H54 (cell line): Measurements from ENCODE around the gene ACTMAP.
"Not testable (repeated sequence)": the region's sequence is repeated elsewhere in the genome, so short reads cannot be mapped to it uniquely, and the experiment has no call there.

ENCODE experiments used
- DNase-seq: peaks from one replicate; pipeline ENCODE4 v3.0.0; 2011; ENCODE audit warnings: low spot score, mixed read lengths; ENCODE audit not compliant: insufficient read length
- FAIRE-seq: peaks from 3 replicates; lab custom pipeline; 2011; peaks lifted over from hg19 to GRCh38; lab: Jason Lieb, UNC
- POLR2A ChIP-seq: IDR thresholded peaks from 2 replicates; pipeline ENCODE4 v1.6.1; 2011; ENCODE audit warnings: low read depth, mild to moderate bottlenecking, low read length

The ACTMAP gene

GRCh38 chr19:40783711-40784110, 33.4 kb upstream of the ACTMAP start:
- no peak for DNase-seq
- FAIRE-seq = no peak
- no peak for TF ChIP-seq POLR2A

- FAIRE-seq (no peak), DNase-seq (no peak)
- no peak for TF ChIP-seq POLR2A
Measured at GRCh38 chr19:40781140-40781539, 30.9 kb upstream of the ACTMAP start.

- no peak for TF ChIP-seq POLR2A
- DNase-seq (no peak), FAIRE-seq (no peak)
Measured at GRCh38 chr19:40780582-40780981, 30.3 kb upstream of the ACTMAP start.

DNA sequence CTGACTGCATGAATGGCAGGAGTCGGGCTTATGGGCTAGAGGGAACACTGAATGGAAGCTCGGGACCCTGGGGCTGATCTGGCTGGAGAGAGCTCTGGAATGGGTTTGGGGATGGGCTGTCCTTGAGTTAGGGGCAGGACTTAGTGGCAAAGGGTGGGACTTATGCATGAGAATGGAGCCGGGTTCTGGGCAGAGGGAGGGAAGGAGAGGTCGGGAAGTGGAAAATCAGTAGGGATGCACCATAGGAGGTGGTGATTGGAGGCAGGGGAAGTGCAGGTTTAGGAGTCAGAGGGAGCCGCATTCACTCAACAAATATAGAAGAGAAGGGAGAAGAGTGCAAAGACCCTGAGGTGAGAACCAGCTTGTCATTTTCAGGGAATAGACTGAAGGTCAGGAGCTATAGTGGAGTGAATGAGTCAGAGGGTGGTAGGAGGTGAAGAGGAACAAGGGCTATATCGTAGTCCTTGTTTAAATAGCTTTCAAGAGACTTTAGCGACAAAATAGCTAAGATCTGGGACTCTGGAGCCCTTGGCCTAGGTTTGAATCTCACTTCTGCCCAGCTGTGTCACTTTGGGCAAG, 28.5 kb upstream of the ACTMAP start:
- no peak for TF ChIP-seq POLR2A
- FAIRE-seq (no peak), DNase-seq (peak; percentile 62)

DNA sequence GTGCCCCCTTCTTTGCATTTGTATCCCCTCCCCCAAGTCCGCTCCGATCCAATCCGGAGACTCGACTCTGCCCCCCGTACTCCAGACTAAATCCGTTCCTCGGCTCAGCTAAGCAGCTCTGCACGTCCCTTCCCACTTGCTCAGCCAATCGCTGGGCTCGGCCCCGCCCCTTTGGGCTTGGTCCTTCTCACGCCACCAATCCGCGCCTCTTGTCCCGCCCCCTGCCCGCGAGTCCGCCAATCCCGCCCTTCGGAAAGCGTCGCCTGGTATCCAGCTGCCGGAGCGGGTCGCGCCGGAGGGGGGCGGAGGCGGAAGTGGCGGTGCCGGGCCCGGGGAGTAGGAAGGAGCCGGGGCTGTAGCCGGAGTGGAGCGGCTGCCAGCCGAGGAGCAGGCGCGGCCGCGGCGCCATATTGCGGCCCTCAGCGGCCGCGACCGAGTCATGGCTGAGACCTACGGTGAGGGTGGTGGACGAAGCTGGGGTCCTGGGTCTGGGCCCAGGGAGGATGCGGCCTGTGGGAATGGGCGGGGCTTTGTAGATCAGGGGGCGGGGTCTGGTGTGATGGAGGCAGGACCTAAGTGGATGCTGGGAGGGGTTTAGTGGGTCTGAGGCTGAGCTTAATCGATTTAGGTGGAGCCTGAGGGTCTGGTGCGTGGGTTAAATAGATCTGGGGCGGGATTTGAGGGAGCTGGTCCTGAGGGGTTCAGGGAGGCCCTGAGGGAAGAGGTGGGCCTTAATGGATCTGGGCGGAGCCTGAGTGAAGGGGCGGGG, 27.8 kb upstream of the ACTMAP start, which contains the start of gene RAB4B:
TSS of gene RAB4B (plus strand) at position 311 of the 769 bp plus-strand sequence. CDS start at position 440, 129 bp downstream.
- peak; percentile 97 for DNase-seq
- peak; percentile 32 for TF ChIP-seq POLR2A
- peak; percentile 48 for FAIRE-seq

GRCh38 chr19:40777645-40777936, 27.3 kb upstream of the ACTMAP start:
- no peak for TF ChIP-seq POLR2A

GRCh38 chr19:40776932-40777644, 26.8 kb upstream of the ACTMAP start:
- peak; percentile 89 for DNase-seq
- peak; percentile 45 for FAIRE-seq
- no peak for TF ChIP-seq POLR2A

More at GRCh38 chr19:40777645-40777936, 27.3 kb upstream of the ACTMAP start:
- no peak for DNase-seq
- no peak for FAIRE-seq

GRCh38 chr19:40776364-40776763, 26.1 kb upstream of the ACTMAP start:
- DNase-seq (no peak), FAIRE-seq (no peak)
- TF ChIP-seq POLR2A = no peak

GRCh38 chr19:40775632-40776022, 25.4 kb upstream of the ACTMAP start:
- no peak for TF ChIP-seq POLR2A
- FAIRE-seq (no peak), DNase-seq (no peak)

DNA sequence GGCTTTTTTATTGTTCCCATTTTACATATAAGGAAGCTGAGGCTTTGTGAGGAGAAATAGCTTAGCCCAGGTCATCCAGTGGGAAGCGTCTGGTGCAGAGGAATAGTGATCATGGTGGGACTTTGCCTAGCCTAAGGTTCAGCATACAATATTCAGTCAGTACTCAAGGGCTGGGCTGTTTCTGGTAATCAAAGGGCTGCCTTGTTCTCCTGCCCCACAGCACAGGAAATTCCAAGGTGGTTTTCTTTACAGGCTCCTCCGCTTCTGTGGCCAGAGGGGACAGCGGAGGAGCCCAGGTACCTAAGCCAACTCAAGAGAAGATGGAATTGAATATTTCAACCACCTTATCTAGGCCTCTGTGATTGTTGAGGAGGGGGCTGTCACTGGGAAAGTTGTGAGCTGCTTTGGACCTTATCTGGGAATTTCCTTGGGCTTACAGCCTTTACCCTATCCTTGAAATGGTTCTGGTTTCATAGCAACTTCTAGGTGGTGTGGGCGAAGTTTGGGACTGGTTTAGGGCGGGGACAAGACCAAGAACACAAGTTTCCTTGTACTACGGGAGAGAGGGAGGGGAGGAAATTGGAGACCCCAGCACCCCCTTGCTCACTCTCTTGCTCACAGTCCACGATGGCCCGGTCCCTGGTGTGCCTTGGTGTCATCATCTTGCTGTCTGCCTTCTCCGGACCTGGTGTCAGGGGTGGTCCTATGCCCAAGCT, 24.8 kb upstream of the ACTMAP start, which contains the start of gene MIA:
TSS of gene MIA (plus strand) at position 606 of the 716 bp plus-strand sequence. CDS start at position 628, 22 bp downstream.
- FAIRE-seq = no peak
- DNase-seq = no peak
- no peak for TF ChIP-seq POLR2A

GRCh38 chr19:40771101-40771862, 21.0 kb upstream of the ACTMAP start:
- not testable (repeated sequence) for FAIRE-seq, DNase-seq

DNA sequence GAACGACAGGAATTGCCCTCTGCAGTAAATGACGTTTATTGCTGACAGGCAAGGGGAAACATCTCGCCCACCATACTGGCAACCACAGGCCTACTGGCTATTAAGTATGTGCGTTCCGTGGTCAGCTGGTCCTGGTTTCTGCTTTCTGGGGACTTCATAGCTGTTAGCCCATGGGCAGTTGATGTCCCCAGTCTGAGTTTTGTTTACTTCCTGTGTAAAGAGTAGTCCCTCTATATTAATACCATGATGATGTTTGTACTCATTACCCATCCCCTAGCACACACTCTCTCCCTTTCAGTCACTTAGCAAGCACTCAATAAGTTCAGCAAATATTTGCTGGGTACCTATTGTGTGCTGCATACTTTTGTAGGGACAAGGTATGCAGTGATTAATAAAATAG, 18.6 kb upstream of the ACTMAP start:
- TF ChIP-seq POLR2A = no peak
- FAIRE-seq (no peak), DNase-seq (no peak)

DNA sequence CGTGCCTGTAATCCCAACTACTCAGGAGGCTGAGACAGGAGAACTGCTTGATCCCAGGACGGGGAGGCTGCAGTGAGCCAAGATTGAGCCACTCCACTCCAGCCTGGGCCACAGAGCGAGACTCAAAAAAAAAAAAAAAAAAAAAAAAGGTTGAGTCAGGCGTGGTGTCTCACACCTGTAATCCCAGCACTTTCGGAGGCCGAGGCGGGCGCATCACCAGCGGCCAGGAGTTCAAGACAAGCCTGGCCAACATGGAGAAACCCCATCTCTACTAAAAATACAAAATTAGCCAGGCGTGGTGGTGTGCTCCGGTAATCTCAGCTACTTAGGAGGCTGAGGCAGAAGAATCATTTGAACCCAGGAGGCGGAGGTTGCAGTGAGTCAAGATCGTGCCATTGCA, 16.1 kb upstream of the ACTMAP start:
- not testable (repeated sequence) for DNase-seq, FAIRE-seq
